Activated CD4-positive, alpha-beta T cell treated with anti-CD3 and anti-CD28 coated beads for 48 hours (primary cell): ENCODE results near the gene ANKRD26.

ENCODE experiments used
- DNase-seq: peaks from one replicate; pipeline ENCODE4 v3.0.0-alpha.2; 2020

Gene ANKRD26

GRCh38 chr10:27019827-27020226 is 80.5 kb downstream of the ANKRD26 start:
- no peak for DNase-seq

- no peak for DNase-seq
Observed at GRCh38 chr10:26997610-26998009, 102.7 kb downstream of the ANKRD26 start.

GRCh38 chr10:26994743-26995142 is 105.6 kb downstream of the ANKRD26 start:
- no peak for DNase-seq

GRCh38 chr10:26987851-26988250 is 112.4 kb downstream of the ANKRD26 start:
- no peak for DNase-seq

GRCh38 chr10:26983156-26983555 is 117.1 kb downstream of the ANKRD26 start:
- no peak for DNase-seq

- DNase-seq = no peak
Observed at GRCh38 chr10:26982058-26982457, 118.2 kb downstream of the ANKRD26 start.

- DNase-seq = no peak
Observed at GRCh38 chr10:26981232-26981824, 119.0 kb downstream of the ANKRD26 start.

- no peak for DNase-seq
Observed at GRCh38 chr10:26978519-26978918, 121.8 kb downstream of the ANKRD26 start.

GRCh38 chr10:26977635-26978034 is 122.7 kb downstream of the ANKRD26 start:
- DNase-seq = no peak

GRCh38 chr10:26970667-26971066 is 129.6 kb downstream of the ANKRD26 start:
- DNase-seq = no peak

GRCh38 chr10:26969145-26969926 is 131.0 kb downstream of the ANKRD26 start:
- DNase-seq = peak; percentile 6

GRCh38 chr10:26962835-26963234 is 137.5 kb downstream of the ANKRD26 start:
- no peak for DNase-seq

- no peak for DNase-seq
Observed at GRCh38 chr10:26960308-26960707, 140.0 kb downstream of the ANKRD26 start.

GRCh38 chr10:26959841-26960240 is 140.5 kb downstream of the ANKRD26 start:
- no peak for DNase-seq
